ENCODE measurements around the gene MTA3.
A peak's percentile ranks its signal among the peaks of the same experiment; 100 is the strongest.

The MTA3 gene

GRCh38 chr2:42802150-42802549 is 233.7 kb downstream of the MTA3 start:
- peaks cover 0 to 2% (median 0%) of the 10 kb centered on the region in 4 experiments for H3K36me3 ChIP-seq (ENCODE audit: control insufficient read depth in 4 of 4, insufficient read depth in 4 of 4, low read length in 3 of 4)
- H3K27me3 ChIP-seq (replicated peaks in 2 of 5; ENCODE audit: control insufficient read depth in 4 of 5, insufficient read depth in 5 of 5, low read length in 4 of 5) = no peaks in the 10 kb centered on the region
- no peak overlapping the region for H3K27ac ChIP-seq (ENCODE audit: insufficient read depth in 1 of 2, low read depth in 1 of 2, low read length in 2 of 2, poor library complexity in 1 of 2, severe bottlenecking in 2 of 2)
- ChIA-PET POLR2A (no interaction called here), CTCF (no interaction called here)
- 94% methylated on average over 6 of the region's 6 CpGs for WGBS (ENCODE audit: insufficient coverage)
- no peaks in the 10 kb centered on the region for H3K9me3 ChIP-seq (ENCODE audit: control extremely low read depth in 1 of 5, control insufficient read depth in 4 of 5, insufficient read depth in 2 of 5, low read depth in 1 of 5, low read length in 4 of 5)
- peaks cover 0 to 7% (median 0%) of the 10 kb centered on the region in 4 experiments for H3K4me1 ChIP-seq (ENCODE audit: control extremely low read depth in 1 of 4, control insufficient read depth in 4 of 4, insufficient read depth in 4 of 4, low read length in 3 of 4)
- no peak overlapping the region for H3K4me3 ChIP-seq (ENCODE audit: control insufficient read depth in 1 of 7, extremely low read depth in 1 of 7, insufficient read depth in 4 of 7, low read depth in 2 of 7, low read length in 6 of 7)
- DNase-seq = no peak

GRCh38 chr2:42804338-42804737 is 235.9 kb downstream of the MTA3 start:
- H3K9me3 ChIP-seq (ENCODE audit: control extremely low read depth in 1 of 5, control insufficient read depth in 4 of 5, insufficient read depth in 2 of 5, low read depth in 1 of 5, low read length in 4 of 5) = no peaks in the 10 kb centered on the region
- WGBS (ENCODE audit: insufficient coverage) = 36% methylated on average over 2 of the region's 3 CpGs
- ChIA-PET CTCF (interaction anchor here (1.0 kb wide), 1 partner anchor 10 kb away, joined by 3 read pairs; no protein-coding TSS in a partner anchor), POLR2A (interaction anchor here (0.8 kb wide), 1 partner anchor 280 kb away, joined by 3 read pairs; no protein-coding TSS in a partner anchor)
- peaks cover 0 to 2% (median 0%) of the 10 kb centered on the region in 4 experiments for H3K36me3 ChIP-seq (ENCODE audit: control insufficient read depth in 4 of 4, insufficient read depth in 4 of 4, low read length in 3 of 4)
- peaks cover 0 to 11% (median 3%) of the 10 kb centered on the region in 4 experiments for H3K4me1 ChIP-seq (ENCODE audit: control extremely low read depth in 1 of 4, control insufficient read depth in 4 of 4, insufficient read depth in 4 of 4, low read length in 3 of 4)
- H3K27me3 ChIP-seq (replicated peaks in 2 of 5; ENCODE audit: control insufficient read depth in 4 of 5, insufficient read depth in 5 of 5, low read length in 4 of 5) = no peaks in the 10 kb centered on the region
- no peak overlapping the region for H3K4me3 ChIP-seq (ENCODE audit: control insufficient read depth in 1 of 7, extremely low read depth in 1 of 7, insufficient read depth in 4 of 7, low read depth in 2 of 7, low read length in 6 of 7)
- peak in 2 of 3 donors; percentile 44 to 53 for DNase-seq
- no peak overlapping the region for H3K27ac ChIP-seq (ENCODE audit: insufficient read depth in 1 of 2, low read depth in 1 of 2, low read length in 2 of 2, poor library complexity in 1 of 2, severe bottlenecking in 2 of 2)

- Histone ChIP-seq H3K4me3 (ENCODE audit: control insufficient read depth in 1 of 7, extremely low read depth in 1 of 7, insufficient read depth in 4 of 7, low read depth in 2 of 7, low read length in 6 of 7) (no peak overlapping the region), H3K4me1 (ENCODE audit: control extremely low read depth in 1 of 4, control insufficient read depth in 4 of 4, insufficient read depth in 4 of 4, low read length in 3 of 4) (peaks cover 0 to 14% (median 5%) of the 10 kb centered on the region in 4 experiments), H3K27me3 (replicated peaks in 2 of 5; ENCODE audit: control insufficient read depth in 4 of 5, insufficient read depth in 5 of 5, low read length in 4 of 5) (no peaks in the 10 kb centered on the region), H3K36me3 (ENCODE audit: control insufficient read depth in 4 of 4, insufficient read depth in 4 of 4, low read length in 3 of 4) (peaks cover 0 to 1% (median 0%) of the 10 kb centered on the region in 4 experiments), H3K27ac (ENCODE audit: insufficient read depth in 1 of 2, low read depth in 1 of 2, low read length in 2 of 2, poor library complexity in 1 of 2, severe bottlenecking in 2 of 2) (no peak overlapping the region), H3K9me3 (ENCODE audit: control extremely low read depth in 1 of 5, control insufficient read depth in 4 of 5, insufficient read depth in 2 of 5, low read depth in 1 of 5, low read length in 4 of 5) (no peaks in the 10 kb centered on the region)
- POLR2A ChIA-PET = interaction anchor here (0.8 kb wide), 1 partner anchor 279 kb away, joined by 3 read pairs; no protein-coding TSS in a partner anchor
- 67% methylated on average over 3 of the region's 5 CpGs for WGBS (ENCODE audit: insufficient coverage)
- CTCF ChIA-PET = interaction anchor here (0.6 to 1.2 kb wide), 3 partner anchors 8 to 47 kb away, joined by 3 to 4 read pairs (median 3); partner anchors contain the start of gene HAAO
- DNase-seq = no peak
These were observed 236.5 kb downstream of the MTA3 start for GRCh38 chr2:42804891-42805290.

Data from common myeloid progenitor, CD34-positive (primary cell).